H1 (cell line): ENCODE measurements around the gene PLEKHG1. TPM values are rescaled to one million over a fixed set of nuclear protein-coding genes. Genes with fewer than 3 reads are reported as not detected.

ENCODE experiments used
- CTCF ChIA-PET: fragments of 300-600 bp; sonication (Branson Sonifier 250); formaldehyde crosslinking; loops from one replicate; lab custom pipeline; 2021; ENCODE audit not compliant: partially characterized antibody; lab: Charles Lee
- POLR2A ChIA-PET: fragments of 300-600 bp; sonication (Branson Sonifier 250); formaldehyde crosslinking; loops from one replicate; lab custom pipeline; 2021; ENCODE audit warnings: inconsistent platforms; ENCODE audit not compliant: partially characterized antibody; lab: Charles Lee
- DNase-seq, 2 experiments: peaks; one replicate each; pipeline versions ENCODE4 v3.0.0 to v3.0.0-alpha.2; 2010 to 2022; ENCODE audit warnings: low spot score in 2 of 2, low read depth in 1 of 2, mixed read lengths in 1 of 2
- FAIRE-seq: peaks from 2 replicates; lab custom pipeline; 2011; peaks lifted over from hg19 to GRCh38; lab: Jason Lieb, UNC
- H2AFZ ChIP-seq: 2 replicates; pipeline ENCODE4 v1.8.1; 2012; ENCODE audit warnings: low read length, inconsistent platforms
- H2AK5ac ChIP-seq: 2 replicates; pipeline ENCODE4 v1.6.1; 2013; ENCODE audit warnings: low read depth, low read length
- H2BK120ac ChIP-seq: replicated peaks from 2 replicates; pipeline ENCODE3; 2013; ENCODE audit warnings: low read depth, low read length, inconsistent platforms
- H2BK12ac ChIP-seq: 2 replicates; pipeline ENCODE4 v1.6.1; 2013; ENCODE audit warnings: low read depth, low read length
- H2BK15ac ChIP-seq: 2 replicates; pipeline ENCODE4 v1.6.1; 2013; ENCODE audit warnings: low read length
- H2BK20ac ChIP-seq: 2 replicates; pipeline ENCODE4 v1.6.1; 2013; ENCODE audit warnings: low read length
- H2BK5ac ChIP-seq: 2 replicates; pipeline ENCODE4 v1.6.1; 2013; ENCODE audit warnings: low read depth, low read length
- H3K14ac ChIP-seq: 2 replicates; pipeline ENCODE4 v1.6.1; 2013; ENCODE audit warnings: inconsistent platforms; ENCODE audit not compliant: insufficient read length
- H3K18ac ChIP-seq: 2 replicates; pipeline ENCODE4 v1.6.1; 2013; ENCODE audit warnings: low read length; ENCODE audit errors: extremely low read depth
- H3K23ac ChIP-seq: 2 replicates; pipeline ENCODE4 v1.6.1; 2013; ENCODE audit warnings: inconsistent platforms; ENCODE audit not compliant: insufficient read length
- H3K23me2 ChIP-seq: 2 replicates; pipeline ENCODE4 v1.6.1; 2013; ENCODE audit warnings: low read depth, low read length
- H3K27ac ChIP-seq: 2 replicates; pipeline ENCODE4 v1.6.1; 2011; ENCODE audit warnings: low read depth, low read length, inconsistent platforms
- H3K27me3 ChIP-seq, 4 experiments: replicated peaks in 1 of 4; 1 replicate in 1 of 4; 2 replicates in 3 of 4; pipeline versions ENCODE4 v1.6.1 to v1.8.1; 2011 to 2013; ENCODE audit warnings: low read length in 3 of 4, mild to moderate bottlenecking in 3 of 4, inconsistent platforms in 2 of 4, mixed read lengths in 2 of 4, moderate library complexity in 1 of 4; ENCODE audit not compliant: control insufficient read depth in 3 of 4, insufficient read depth in 3 of 4; ENCODE audit errors: extremely low read depth in 1 of 4
- H3K36me3 ChIP-seq, 4 experiments: 2 replicates each; pipeline versions ENCODE4 v1.6.1 to v1.8.1; 2011 to 2013; ENCODE audit warnings: mild to moderate bottlenecking in 4 of 4, low read length in 3 of 4, moderate library complexity in 2 of 4, control low read depth in 1 of 4, inconsistent platforms in 1 of 4; ENCODE audit not compliant: insufficient read depth in 4 of 4, control insufficient read depth in 2 of 4
- H3K4ac ChIP-seq: replicated peaks from 2 replicates; pipeline ENCODE3; 2013; ENCODE audit warnings: low read length, low read depth, mixed read lengths, inconsistent platforms; ENCODE audit not compliant: insufficient read length
- H3K4me1 ChIP-seq, 4 experiments: replicated peaks in 1 of 4; 1 replicate in 1 of 4; 2 replicates in 3 of 4; pipeline versions ENCODE4 v1.6.1 to v1.8.1; 2011 to 2013; ENCODE audit warnings: low read length in 3 of 4, inconsistent platforms in 2 of 4, mixed read lengths in 1 of 4; ENCODE audit not compliant: insufficient read depth in 4 of 4, control insufficient read depth in 3 of 4
- H3K4me2 ChIP-seq, 2 experiments: 2 replicates each; pipeline versions ENCODE4 v1.6.1 to v1.8.1; 2011 to 2013; ENCODE audit warnings: low read depth in 2 of 2, low read length in 2 of 2, control low read depth in 1 of 2, inconsistent platforms in 1 of 2, mild to moderate bottlenecking in 1 of 2; ENCODE audit not compliant: insufficient read depth in 1 of 2
- H3K4me3 ChIP-seq, 4 experiments: fragments of 200-600, 300-600 bp in 1 of 4; sonication (generic), shearing (Covaris generic), sonication (Bioruptor Twin) in 1 of 4; 2 replicates each; pipeline versions ENCODE4 v1.5.1 to v1.8.1; 2011 to 2016; ENCODE audit warnings: low read length in 4 of 4, low read depth in 3 of 4, control low read depth in 2 of 4, inconsistent platforms in 2 of 4, mild to moderate bottlenecking in 2 of 4, mixed read lengths in 1 of 4, moderate library complexity in 1 of 4; ENCODE audit not compliant: insufficient read depth in 2 of 4; ENCODE audit errors: extremely low read depth in 1 of 4
- H3K56ac ChIP-seq: replicated peaks from 2 replicates; pipeline ENCODE3; 2013; ENCODE audit warnings: low read depth, mild to moderate bottlenecking, mixed read lengths, low read length, inconsistent platforms; ENCODE audit not compliant: insufficient read length
- H3K79me1 ChIP-seq: 2 replicates; pipeline ENCODE4 v1.6.1; 2013; ENCODE audit warnings: low read depth, low read length, control low read depth
- H3K79me2 ChIP-seq, 2 experiments: 2 replicates each; pipeline versions ENCODE4 v1.6.1 to v1.8.1; 2012 to 2013; ENCODE audit warnings: low read length in 2 of 2, mild to moderate bottlenecking in 2 of 2, inconsistent platforms in 1 of 2; ENCODE audit not compliant: insufficient read depth in 2 of 2, control insufficient read depth in 1 of 2
- H3K9ac ChIP-seq, 4 experiments: replicated peaks in 1 of 4; 1 replicate in 1 of 4; 2 replicates in 3 of 4; pipeline versions ENCODE4 v1.6.1 to v1.8.1; 2011 to 2013; ENCODE audit warnings: low read depth in 3 of 4, low read length in 3 of 4, control low read depth in 2 of 4, mild to moderate bottlenecking in 2 of 4, moderate library complexity in 2 of 4, inconsistent platforms in 1 of 4; ENCODE audit errors: extremely low read depth in 1 of 4
- H3K9me3 ChIP-seq, 2 experiments: 2 replicates each; pipeline versions ENCODE4 v1.6.1 to v1.8.1; 2012 to 2013; ENCODE audit warnings: mild to moderate bottlenecking in 2 of 2, moderate library complexity in 2 of 2, control low read depth in 1 of 2, inconsistent platforms in 1 of 2, low read depth in 1 of 2, low read length in 1 of 2, mixed read lengths in 1 of 2; ENCODE audit not compliant: insufficient read depth in 2 of 2
- H4K20me1 ChIP-seq, 2 experiments: replicated peaks in 1 of 2; 2 replicates each; pipeline versions ENCODE3 to v1.8.1; 2011 to 2013; ENCODE audit warnings: inconsistent platforms in 2 of 2, low read length in 2 of 2, mild to moderate bottlenecking in 1 of 2; ENCODE audit not compliant: insufficient read depth in 2 of 2, control insufficient read depth in 1 of 2
- H4K5ac ChIP-seq: 2 replicates; pipeline ENCODE4 v1.6.1; 2013; ENCODE audit warnings: low read length, low read depth, mixed read lengths, inconsistent platforms; ENCODE audit not compliant: insufficient read length
- H4K8ac ChIP-seq: 2 replicates; pipeline ENCODE4 v1.8.0; 2013; ENCODE audit warnings: mild to moderate bottlenecking, moderate library complexity, low read length, inconsistent platforms; ENCODE audit not compliant: insufficient read depth; ENCODE audit errors: extremely low read depth
- H4K91ac ChIP-seq: replicated peaks from 2 replicates; pipeline ENCODE3; 2013; ENCODE audit warnings: low read length, mixed read lengths, inconsistent platforms; ENCODE audit not compliant: insufficient read length
- BCL11A ChIP-seq, 2 experiments: IDR thresholded peaks; one replicate each; pipeline ENCODE4 v1.6.1; 2011; ENCODE audit warnings: low read depth in 2 of 2, low read length in 2 of 2, mild to moderate bottlenecking in 2 of 2
- HDAC2 ChIP-seq, 2 experiments: fragments of 300-600 bp in 1 of 2; sonication (generic) in 1 of 2; IDR thresholded peaks; 2 replicates each; pipeline ENCODE4 v1.6.1; 2011 to 2012; ENCODE audit warnings: low read depth in 2 of 2, low read length in 2 of 2, mild to moderate bottlenecking in 2 of 2, moderate library complexity in 2 of 2, borderline replicate concordance in 1 of 2, inconsistent platforms in 1 of 2
- RBBP5 ChIP-seq: IDR thresholded peaks from 2 replicates; pipeline ENCODE4 v1.7.1; 2012; ENCODE audit warnings: low read depth, mild to moderate bottlenecking, inconsistent platforms, low read length, moderate library complexity, borderline replicate concordance
- RXRA ChIP-seq: IDR thresholded peaks from 2 replicates; pipeline ENCODE4 v1.6.1; 2011; ENCODE audit warnings: low read depth, mild to moderate bottlenecking, low read length, moderate library complexity; ENCODE audit not compliant: insufficient read depth
- SIN3A ChIP-seq, 2 experiments: IDR thresholded peaks in 1 of 2; conservative IDR thresholded peaks in 1 of 2; 2 replicates each; pipeline ENCODE4 v1.6.1; 2011 to 2012; ENCODE audit warnings: low read length in 2 of 2, improper control_type of control experiment in 1 of 2, low read depth in 1 of 2, mild to moderate bottlenecking in 1 of 2
- SUZ12 ChIP-seq: fragments of 200-600 bp; sonication (generic); IDR thresholded peaks from 2 replicates; pipeline ENCODE4 v1.6.1; 2012; ENCODE audit warnings: mild to moderate bottlenecking, inconsistent platforms, low read length, moderate library complexity, mixed read lengths
- WGBS, 2 experiments: shearing (Covaris generic) in 1 of 2; methylation state at CpG; one replicate each; pipeline versions ENCODE4 v1.1.6 to v1.1.7; 2013 to 2015; ENCODE audit warnings: low lambda C conversion rate in 2 of 2, mixed read lengths in 2 of 2, inconsistent platforms in 1 of 2, low coverage in 1 of 2, missing lambda C conversion rate in 1 of 2; ENCODE audit not compliant: insufficient replicate concordance in 2 of 2, insufficient coverage in 1 of 2, insufficient read length in 1 of 2; ENCODE audit errors: extremely low coverage in 1 of 2, missing lambda C conversion rate in 1 of 2; 5-methylcytosine and 5-hydroxymethylcytosine counted together
- polyA plus RNA-seq, 7 experiments: library from polyadenylated mRNA; depleted of rRNA in 3 of 7; stranded (reverse) in 5 of 7; unstranded in 2 of 7; fragments of >200 nt in 5 of 7; fragments of 200-250 nt in 2 of 7; gene quantifications; 1 replicate in 5 of 7; 2 replicates in 1 of 7; 4 replicates in 1 of 7; pipeline versions ENCODE4 v1.2.1 to v1.2.3, GENCODE V29; 2011 to 2013; ENCODE audit warnings: missing spikeins in 2 of 7, mixed read lengths in 2 of 7
- total RNA-seq: library from RNA; stranded (reverse); fragmentation: NEBNext Ultra II Directional; extraction: Animal tissue kit (Norgen Biotek cat#: 25700); gene quantifications from 2 replicates; pipeline ENCODE4 v1.2.1, GENCODE V29; 2021

Gene PLEKHG1
- total and polyA plus RNA-seq, 2 of the 8 experiments (the other 6 are each of a cell fraction or from before 2014, with no cell fraction given) = 0.94 to 2.2 TPM

GRCh38 chr6:150560004-150560883, 39.4 kb upstream of the PLEKHG1 start:
- Histone ChIP-seq H3K9me3 (no peaks in the 10 kb centered on the region), H3K27ac (no peak overlapping the region), H3K36me3 (no peaks in the 10 kb centered on the region), H3K4ac (no peak overlapping the region), H2AK5ac (no peak overlapping the region), H3K4me2 (no peak overlapping the region), H2BK15ac (no peak overlapping the region), H3K9ac (no peak overlapping the region), H3K56ac (no peak overlapping the region), H2BK120ac (no peak overlapping the region), H3K4me1 (no peaks in the 10 kb centered on the region), H3K79me1 (no peaks in the 10 kb centered on the region), H4K8ac (no peak overlapping the region), H3K4me3 (no peak overlapping the region), H2AFZ (no peak overlapping the region), H2BK5ac (no peak overlapping the region), H3K23me2 (no peaks in the 10 kb centered on the region), H2BK20ac (no peak overlapping the region), H4K20me1 (no peaks in the 10 kb centered on the region), H2BK12ac (no peak overlapping the region), H3K14ac (no peak overlapping the region), H4K91ac (no peak overlapping the region), H3K27me3 (no peaks in the 10 kb centered on the region), H3K18ac (no peak overlapping the region), H4K5ac (no peak overlapping the region), H3K23ac (no peak overlapping the region), H3K79me2 (no peaks in the 10 kb centered on the region)
- TF ChIP-seq RBBP5 (no peak), BCL11A (IDR thresholded peaks at IDR 0.05; ENCODE audit: low read depth in 2 of 2, low read length in 2 of 2) (no peak), SIN3A (conservative IDR thresholded peaks at IDR 0.05 in 1 of 2, IDR thresholded peaks at IDR 0.05 in 1 of 2; ENCODE audit: low read depth in 1 of 2, low read length in 2 of 2) (no peak), SUZ12 (no peak), HDAC2 (IDR thresholded peaks at IDR 0.05; ENCODE audit: borderline replicate concordance in 1 of 2, low read depth in 2 of 2, low read length in 2 of 2) (no peak), RXRA (no peak)
- DNase-seq (no peak), FAIRE-seq (no peak)
- POLR2A ChIA-PET = interaction anchor here (0.6 kb wide), 1 partner anchor 1135 kb away, joined by 4 read pairs; no protein-coding TSS in a partner anchor
- CTCF ChIA-PET = interaction anchor here (0.6 to 1.2 kb wide), 3 partner anchors 8 to 156 kb away, joined by 3 read pairs; no protein-coding TSS in a partner anchor
- WGBS, 2 experiments = 83% methylated on average over 6 of the region's 6 CpGs; no CpG with 5 or more reads in 1 of the 2 experiments
